SK-N-MC (cell line): ENCODE data around the gene CALD1.

Source experiments
- DNase-seq: peaks from one replicate; pipeline ENCODE4 v3.0.0-alpha.2; 2011; ENCODE audit warnings: low read depth, low spot score
- H3K27ac ChIP-seq: fragments of 200-600 bp; sonication (generic); 2 replicates; pipeline ENCODE4 v1.5.1; 2016; ENCODE audit warnings: mixed run types
- H3K36me3 ChIP-seq: fragments of 200-600 bp; sonication (generic); 2 replicates; pipeline ENCODE4 v1.6.1; 2017; ENCODE audit warnings: antibody characterized with exemption, low read length, mixed read lengths; ENCODE audit not compliant: insufficient read depth
- H3K4me3 ChIP-seq: fragments of 200-600 bp; sonication (generic); 2 replicates; pipeline ENCODE4 v1.5.1; 2016
- H3K9ac ChIP-seq: fragments of 200-600 bp; sonication (generic); 2 replicates; pipeline ENCODE4 v1.8.0; 2017; ENCODE audit warnings: mixed run types, mixed read lengths; ENCODE audit not compliant: insufficient read length
- H3K9me3 ChIP-seq: fragments of 200-600 bp; sonication (generic); 2 replicates; pipeline ENCODE4 v1.6.1; 2017; ENCODE audit warnings: low read depth, mild to moderate bottlenecking, antibody characterized with exemption, low read length, moderate library complexity, mixed read lengths
- EZH2 ChIP-seq: fragments of 200-600 bp; sonication (generic); IDR thresholded peaks from one replicate; pipeline ENCODE4 v1.6.1; 2017; ENCODE audit warnings: antibody characterized with exemption
- FOXP2 ChIP-seq: optimal IDR thresholded peaks from 2 replicates; pipeline ENCODE3; 2011; ENCODE audit warnings: mild to moderate bottlenecking, moderate library complexity; ENCODE audit not compliant: insufficient read depth; ENCODE audit errors: extremely low read length, control extremely low read depth
- POLR2AphosphoS5 ChIP-seq: IDR thresholded peaks from 2 replicates; pipeline ENCODE4 v1.6.1; 2012; ENCODE audit warnings: mild to moderate bottlenecking, low read depth, low read length, borderline replicate concordance

CALD1 gene

GRCh38 chr7:134882481-134882880, 103.0 kb downstream of the CALD1 start:
- no peaks in the 10 kb centered on the region for H3K9me3 ChIP-seq
- DNase-seq: no peak
- H3K4me3 ChIP-seq: no peak overlapping the region
- no peak for TF ChIP-seq EZH2
- TF ChIP-seq FOXP2: no peak
- TF ChIP-seq POLR2AphosphoS5: no peak
- H3K36me3 ChIP-seq: no peaks in the 10 kb centered on the region
- H3K27ac ChIP-seq: no peak overlapping the region
- H3K9ac ChIP-seq: no peak overlapping the region

GRCh38 chr7:134885967-134886352, 106.5 kb downstream of the CALD1 start:
- no peak overlapping the region for H3K4me3 ChIP-seq
- no peaks in the 10 kb centered on the region for H3K36me3 ChIP-seq
- no peaks in the 10 kb centered on the region for H3K9me3 ChIP-seq
- no peak overlapping the region for H3K9ac ChIP-seq
- H3K27ac ChIP-seq: no peak overlapping the region
- TF ChIP-seq FOXP2 (no peak), POLR2AphosphoS5 (no peak), EZH2 (no peak)
- no peak for DNase-seq

GRCh38 chr7:134886353-134887057, 107.1 kb downstream of the CALD1 start:
- Histone ChIP-seq H3K27ac (no peak overlapping the region), H3K9ac (no peak overlapping the region), H3K36me3 (no peaks in the 10 kb centered on the region), H3K9me3 (no peaks in the 10 kb centered on the region), H3K4me3 (no peak overlapping the region)
- no peak for DNase-seq
- TF ChIP-seq FOXP2 (no peak), POLR2AphosphoS5 (no peak), EZH2 (no peak)

GRCh38 chr7:134887523-134887922, 108.1 kb downstream of the CALD1 start:
- no peaks in the 10 kb centered on the region for H3K9me3 ChIP-seq
- DNase-seq: no peak
- H3K9ac ChIP-seq: no peak overlapping the region
- H3K4me3 ChIP-seq: no peak overlapping the region
- TF ChIP-seq FOXP2: no peak
- TF ChIP-seq EZH2: no peak
- no peak for TF ChIP-seq POLR2AphosphoS5
- H3K27ac ChIP-seq: no peak overlapping the region
- no peaks in the 10 kb centered on the region for H3K36me3 ChIP-seq

GRCh38 chr7:134888141-134888740, 108.8 kb downstream of the CALD1 start:
- TF ChIP-seq EZH2: no peak
- TF ChIP-seq FOXP2: no peak
- no peak for TF ChIP-seq POLR2AphosphoS5
- no peak overlapping the region for H3K4me3 ChIP-seq
- H3K36me3 ChIP-seq: no peaks in the 10 kb centered on the region
- H3K9ac ChIP-seq: no peak overlapping the region
- H3K9me3 ChIP-seq: no peaks in the 10 kb centered on the region
- no peak for DNase-seq
- H3K27ac ChIP-seq: no peak overlapping the region

- DNase-seq: no peak
- Histone ChIP-seq H3K27ac (no peak overlapping the region), H3K9ac (no peak overlapping the region), H3K9me3 (no peaks in the 10 kb centered on the region), H3K4me3 (peak overlapping the region; percentile 73), H3K36me3 (no peaks in the 10 kb centered on the region)
- no peak for TF ChIP-seq POLR2AphosphoS5
- TF ChIP-seq FOXP2: no peak
- no peak for TF ChIP-seq EZH2
Observed at GRCh38 chr7:134890246-134891240, 111.1 kb downstream of the CALD1 start.

GRCh38 chr7:134891262-134891695, 111.8 kb downstream of the CALD1 start:
- H3K9ac ChIP-seq: no peak overlapping the region
- DNase-seq: no peak
- H3K36me3 ChIP-seq: no peaks in the 10 kb centered on the region
- peak overlapping the region; percentile 73 for H3K4me3 ChIP-seq
- no peaks in the 10 kb centered on the region for H3K9me3 ChIP-seq
- TF ChIP-seq FOXP2 (no peak), POLR2AphosphoS5 (peak; percentile 44; the same call in 1 of the 2 replicates)
- no peak overlapping the region for H3K27ac ChIP-seq
